HepG2 (cell line): ENCODE results near the gene AJM1. TPM values are rescaled to one million over a fixed set of nuclear protein-coding genes. Genes with fewer than 3 reads are reported as not detected.
A peak's percentile ranks its signal among the peaks of the same experiment; 100 is the strongest.

ENCODE experiments used
- AHR ChIP-seq: IDR thresholded peaks from 2 replicates; pipeline ENCODE4 v1.6.1; 2018; ENCODE audit warnings: missing genetic modification reagents, missing compliant biosample characterization
- GATA4 ChIP-seq: sonication (generic); IDR thresholded peaks from 2 replicates; pipeline ENCODE4 v1.6.1; 2016; ENCODE audit warnings: antibody characterized with exemption, low read depth, borderline replicate concordance
- IKZF1 ChIP-seq: fragments of 450-650 bp; IDR thresholded peaks from 2 replicates; pipeline ENCODE4 v1.7.1; 2016
- KLF13 ChIP-seq: sonication (generic); formaldehyde crosslinking; IDR thresholded peaks from 2 replicates; pipeline ENCODE4 v1.4.0; 2020; ENCODE audit warnings: mild to moderate bottlenecking, missing genetic modification reagents
- POLR2A ChIP-seq, 2 experiments: IDR thresholded peaks; 2 replicates each; pipeline ENCODE4 v1.6.1; 2011; ENCODE audit warnings: low read depth in 2 of 2, low read length in 2 of 2, mild to moderate bottlenecking in 1 of 2, moderate library complexity in 1 of 2; ENCODE audit not compliant: insufficient read depth in 1 of 2
- PRPF4 ChIP-seq: fragments of 200-400 bp; formaldehyde crosslinking; IDR thresholded peaks from 2 replicates; pipeline ENCODE4 v1.6.1; 2016; ENCODE audit warnings: low read length, low read depth; ENCODE audit not compliant: poor library complexity, severe bottlenecking
- SALL2 ChIP-seq: sonication (generic); formaldehyde crosslinking; IDR thresholded peaks from 2 replicates; pipeline ENCODE4 v1.8.1; 2023; ENCODE audit warnings: mild to moderate bottlenecking, missing genetic modification reagents, inconsistent platforms
- SP2 ChIP-seq: sonication (generic); formaldehyde crosslinking; IDR thresholded peaks from 2 replicates; pipeline ENCODE4 v1.5.1; 2020; ENCODE audit warnings: mild to moderate bottlenecking, missing genetic modification reagents
- SP5 ChIP-seq: IDR thresholded peaks from 2 replicates; pipeline ENCODE4 v1.6.1; 2016; ENCODE audit warnings: low read depth, borderline replicate concordance
- TEAD3 ChIP-seq: optimal IDR thresholded peaks from 2 replicates; pipeline ENCODE3; 2016; ENCODE audit warnings: borderline replicate concordance
- THAP11 ChIP-seq: IDR thresholded peaks from 2 replicates; pipeline ENCODE4 v1.6.1; 2016; ENCODE audit warnings: missing biosample characterization, missing genetic modification reagents
- ZBTB37 ChIP-seq: sonication (generic); formaldehyde crosslinking; IDR thresholded peaks from 2 replicates; pipeline ENCODE4 v1.4.0; 2020; ENCODE audit warnings: mild to moderate bottlenecking, missing genetic modification reagents
- ZFP90 ChIP-seq: sonication (generic); formaldehyde crosslinking; IDR thresholded peaks from 2 replicates; pipeline ENCODE4 v1.8.0; 2022; ENCODE audit warnings: missing genetic modification reagents, mild to moderate bottlenecking, inconsistent platforms, borderline replicate concordance
- ZMYM2 ChIP-seq: sonication (generic); formaldehyde crosslinking; IDR thresholded peaks from 2 replicates; pipeline ENCODE4 v1.8.0; 2022; ENCODE audit warnings: mild to moderate bottlenecking, missing genetic modification reagents
- ZNF180 ChIP-seq: sonication (generic); formaldehyde crosslinking; IDR thresholded peaks from 2 replicates; pipeline ENCODE4 v1.4.0; 2020; ENCODE audit warnings: low read depth, missing genetic modification reagents, borderline replicate concordance
- ZNF570 ChIP-seq: sonication (generic); formaldehyde crosslinking; IDR thresholded peaks from 2 replicates; pipeline ENCODE4 v1.4.0; 2020; ENCODE audit warnings: mild to moderate bottlenecking, missing genetic modification reagents, borderline replicate concordance
- ZNF577 ChIP-seq: sonication (generic); formaldehyde crosslinking; IDR thresholded peaks from 2 replicates; pipeline ENCODE4 v1.4.0; 2020; ENCODE audit warnings: mild to moderate bottlenecking, low read depth, missing genetic modification reagents, borderline replicate concordance
- ZNF768 ChIP-seq: sonication (generic); formaldehyde crosslinking; IDR thresholded peaks from 2 replicates; pipeline ENCODE4 v1.4.0; 2020; ENCODE audit warnings: missing genetic modification reagents
- ZSCAN21 ChIP-seq: sonication (generic); formaldehyde crosslinking; IDR thresholded peaks from 2 replicates; pipeline ENCODE4 v1.8.0; 2022; ENCODE audit warnings: mild to moderate bottlenecking, missing genetic modification reagents, moderate library complexity, borderline replicate concordance
- polyA plus RNA-seq, 8 experiments: library from polyadenylated mRNA; depleted of rRNA in 3 of 8; stranded (reverse) in 7 of 8; unstranded in 1 of 8; fragments of >200 nt; fragmentation: Illumina TruSeq in 4 of 8; extraction: Trizol in 4 of 8; gene quantifications; 2 replicates each; pipeline versions ENCODE4 v1.2.1 to v1.2.3, GENCODE V29; 2011 to 2016; ENCODE audit warnings: low read depth in 4 of 8, missing spikeins in 1 of 8, mixed read lengths in 1 of 8; ENCODE audit not compliant: insufficient read depth in 1 of 8
- total RNA-seq, 5 experiments: library from RNA; depleted of rRNA; stranded (reverse); fragments of >200 nt; fragmentation: Illumina TruSeq; extraction: Trizol; gene quantifications; 2 replicates each; pipeline ENCODE4 v1.2.3, GENCODE V29; 2016; ENCODE audit warnings: low read depth in 1 of 5
- TF ChIP-seq, protein P1 (sequence below): sonication (generic); formaldehyde crosslinking; IDR thresholded peaks from 2 replicates; pipeline ENCODE4 v1.8.0; 2022; ENCODE audit warnings: mild to moderate bottlenecking, missing genetic modification reagents, borderline replicate concordance
- TF ChIP-seq, protein P2 (sequence below): IDR thresholded peaks from 2 replicates; pipeline ENCODE4 v1.6.1; 2012; ENCODE audit warnings: low read length, improper control_type of control experiment

AJM1 gene
- total and polyA plus RNA-seq, 2 of the 13 experiments (the other 11 are each of a cell fraction or from before 2014, with no cell fraction given), result 1.1 to 1.2 TPM

GRCh38 chr9:136847088-136847825, 5.0 kb downstream of the AJM1 start (continued):
- no peak for TF ChIP-seq POLR2A (IDR thresholded peaks at IDR 0.05; ENCODE audit: insufficient read depth in 1 of 2, low read depth in 2 of 2, low read length in 2 of 2)
- TF ChIP-seq ZMYM2 (CRISPR knock-in tag), result 0 out of 2 replicates have a peak, but pooled peaks have one; percentile 69
- TF ChIP-seq PRPF4, result no peak
- TF ChIP-seq ZSCAN21 (CRISPR knock-in tag), result 0 out of 2 replicates have a peak, but pooled peaks have one; percentile 52
- TF ChIP-seq ZFP90, result no peak
- no peak for TF ChIP-seq IKZF1
- TF ChIP-seq ZNF577 (CRISPR knock-in tag), result no peak
- TF ChIP-seq, protein P1, sequence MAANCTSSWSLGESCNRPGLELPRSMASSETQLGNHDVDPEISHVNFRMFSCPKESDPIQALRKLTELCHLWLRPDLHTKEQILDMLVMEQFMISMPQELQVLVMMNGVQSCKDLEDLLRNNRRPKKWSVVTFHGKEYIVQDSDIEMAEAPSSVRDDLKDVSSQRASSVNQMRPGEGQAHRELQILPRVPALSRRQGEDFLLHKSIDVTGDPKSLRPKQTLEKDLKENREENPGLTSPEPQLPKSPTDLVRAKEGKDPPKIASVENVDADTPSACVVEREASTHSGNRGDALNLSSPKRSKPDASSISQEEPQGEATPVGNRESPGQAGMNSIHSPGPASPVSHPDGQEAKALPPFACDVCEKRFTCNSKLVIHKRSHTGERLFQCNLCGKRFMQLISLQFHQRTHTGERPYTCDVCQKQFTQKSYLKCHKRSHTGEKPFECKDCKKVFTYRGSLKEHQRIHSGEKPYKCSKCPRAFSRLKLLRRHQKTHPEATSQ (CRISPR knock-in tag), result no peak
- TF ChIP-seq ZNF570 (CRISPR knock-in tag), result no peak
- TF ChIP-seq TEAD3 (CRISPR knock-in tag), result no peak
- no peak for TF ChIP-seq SALL2 (CRISPR knock-in tag)
- no peak for TF ChIP-seq ZNF768
- no peak for TF ChIP-seq KLF13 (CRISPR knock-in tag)
- TF ChIP-seq ZNF180, result no peak
- no peak for TF ChIP-seq THAP11 (CRISPR knock-in tag)
- TF ChIP-seq SP2 (CRISPR knock-in tag), result no peak; the same call in 1 of the 2 replicates
- TF ChIP-seq, protein P2, sequence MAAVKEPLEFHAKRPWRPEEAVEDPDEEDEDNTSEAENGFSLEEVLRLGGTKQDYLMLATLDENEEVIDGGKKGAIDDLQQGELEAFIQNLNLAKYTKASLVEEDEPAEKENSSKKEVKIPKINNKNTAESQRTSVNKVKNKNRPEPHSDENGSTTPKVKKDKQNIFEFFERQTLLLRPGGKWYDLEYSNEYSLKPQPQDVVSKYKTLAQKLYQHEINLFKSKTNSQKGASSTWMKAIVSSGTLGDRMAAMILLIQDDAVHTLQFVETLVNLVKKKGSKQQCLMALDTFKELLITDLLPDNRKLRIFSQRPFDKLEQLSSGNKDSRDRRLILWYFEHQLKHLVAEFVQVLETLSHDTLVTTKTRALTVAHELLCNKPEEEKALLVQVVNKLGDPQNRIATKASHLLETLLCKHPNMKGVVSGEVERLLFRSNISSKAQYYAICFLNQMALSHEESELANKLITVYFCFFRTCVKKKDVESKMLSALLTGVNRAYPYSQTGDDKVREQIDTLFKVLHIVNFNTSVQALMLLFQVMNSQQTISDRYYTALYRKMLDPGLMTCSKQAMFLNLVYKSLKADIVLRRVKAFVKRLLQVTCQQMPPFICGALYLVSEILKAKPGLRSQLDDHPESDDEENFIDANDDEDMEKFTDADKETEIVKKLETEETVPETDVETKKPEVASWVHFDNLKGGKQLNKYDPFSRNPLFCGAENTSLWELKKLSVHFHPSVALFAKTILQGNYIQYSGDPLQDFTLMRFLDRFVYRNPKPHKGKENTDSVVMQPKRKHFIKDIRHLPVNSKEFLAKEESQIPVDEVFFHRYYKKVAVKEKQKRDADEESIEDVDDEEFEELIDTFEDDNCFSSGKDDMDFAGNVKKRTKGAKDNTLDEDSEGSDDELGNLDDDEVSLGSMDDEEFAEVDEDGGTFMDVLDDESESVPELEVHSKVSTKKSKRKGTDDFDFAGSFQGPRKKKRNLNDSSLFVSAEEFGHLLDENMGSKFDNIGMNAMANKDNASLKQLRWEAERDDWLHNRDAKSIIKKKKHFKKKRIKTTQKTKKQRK, result no peak
- TF ChIP-seq AHR, result no peak
- no peak for TF ChIP-seq SP5
- no peak for TF ChIP-seq ZBTB37 (CRISPR knock-in tag)
- no peak for TF ChIP-seq GATA4
